HG03039 (cell line): ENCODE measurements around the gene XIRP2.

Source experiments
- ATAC-seq: cut with Tn5 transposase; IDR thresholded peaks from one replicate; pipeline ENCODE4 v1.9.1; 2021; ENCODE audit warnings: mild to moderate bottlenecking, moderate library complexity; ENCODE audit not compliant: unreplicated experiment

XIRP2 gene

GRCh38 chr2:166926657-166927056, 38.4 kb downstream of the XIRP2 start:
- no peak for ATAC-seq

GRCh38 chr2:166932032-166932431, 43.8 kb downstream of the XIRP2 start:
- no peak for ATAC-seq

- ATAC-seq = no peak
Measured at GRCh38 chr2:166934817-166935216, 46.5 kb downstream of the XIRP2 start.

GRCh38 chr2:166942377-166942776, 54.1 kb downstream of the XIRP2 start:
- no peak for ATAC-seq

GRCh38 chr2:166944909-166945308, 56.6 kb downstream of the XIRP2 start:
- no peak for ATAC-seq

- no peak for ATAC-seq
Measured at GRCh38 chr2:166957686-166958085, 69.4 kb downstream of the XIRP2 start.

GRCh38 chr2:166958986-166959481, 70.8 kb downstream of the XIRP2 start:
- no peak for ATAC-seq

- no peak for ATAC-seq
Measured at GRCh38 chr2:166959556-166959955, 71.3 kb downstream of the XIRP2 start.

- ATAC-seq = no peak
Measured at GRCh38 chr2:166960702-166961270, 72.5 kb downstream of the XIRP2 start.

GRCh38 chr2:166961933-166962332, 73.7 kb downstream of the XIRP2 start:
- no peak for ATAC-seq

- ATAC-seq = no peak
Measured at GRCh38 chr2:166969486-166969885, 81.2 kb downstream of the XIRP2 start.

- no peak for ATAC-seq
Measured at GRCh38 chr2:166972002-166972401, 83.7 kb downstream of the XIRP2 start.

GRCh38 chr2:166972418-166972817, 84.1 kb downstream of the XIRP2 start:
- ATAC-seq = no peak

- no peak for ATAC-seq
Measured at GRCh38 chr2:166984188-166984587, 95.9 kb downstream of the XIRP2 start.

- no peak for ATAC-seq
Measured at GRCh38 chr2:166984797-166985196, 96.5 kb downstream of the XIRP2 start.

GRCh38 chr2:166994588-166995336, 106.5 kb downstream of the XIRP2 start:
- no peak for ATAC-seq

- ATAC-seq = no peak
Measured at GRCh38 chr2:166996465-166996864, 108.2 kb downstream of the XIRP2 start.

GRCh38 chr2:167001165-167001564, 112.9 kb downstream of the XIRP2 start:
- ATAC-seq = no peak

- ATAC-seq = no peak
Measured at GRCh38 chr2:167005096-167005495, 116.8 kb downstream of the XIRP2 start.

GRCh38 chr2:167013227-167013626, 124.9 kb downstream of the XIRP2 start:
- no peak for ATAC-seq

- no peak for ATAC-seq
Measured at GRCh38 chr2:167015806-167016205, 127.5 kb downstream of the XIRP2 start.

- no peak for ATAC-seq
Measured at GRCh38 chr2:167017021-167017420, 128.7 kb downstream of the XIRP2 start.

- ATAC-seq = no peak
Measured at GRCh38 chr2:167018590-167018989, 130.3 kb downstream of the XIRP2 start.
